Stimulated activated CD4-positive, alpha-beta T cell treated with anti-CD3 and anti-CD28 coated beads, Interleukin-4, amount 100 ng/mL, for 4 hours (primary cell): Measurements from ENCODE around the gene PUSL1.

Source experiments
- DNase-seq, 2 experiments: peaks; one replicate each; pipeline ENCODE4 v3.0.0-alpha.2; 2020

PUSL1 gene

GRCh38 chr1:1340791-1341548 is 32.6 kb downstream of the PUSL1 start:
- DNase-seq: no peak

- DNase-seq: no peak
Measured at GRCh38 chr1:1341549-1342021, 33.2 kb downstream of the PUSL1 start.

- DNase-seq: no peak
Measured at GRCh38 chr1:1342061-1342562, 33.7 kb downstream of the PUSL1 start.

- no peak for DNase-seq
Measured at GRCh38 chr1:1342584-1343115, 34.3 kb downstream of the PUSL1 start.

GRCh38 chr1:1343811-1344421 is 35.5 kb downstream of the PUSL1 start:
- no peak for DNase-seq

- peak; percentile 46 to 72 for DNase-seq
Measured at GRCh38 chr1:1344655-1345361, 36.4 kb downstream of the PUSL1 start.

- DNase-seq: no peak
Measured at GRCh38 chr1:1345384-1345783, 37.0 kb downstream of the PUSL1 start.

GRCh38 chr1:1345860-1346500 is 37.6 kb downstream of the PUSL1 start:
- no peak for DNase-seq

- DNase-seq: no peak
Measured at GRCh38 chr1:1346501-1346890, 38.1 kb downstream of the PUSL1 start.

GRCh38 chr1:1347026-1347595 is 38.7 kb downstream of the PUSL1 start:
- DNase-seq: no peak

GRCh38 chr1:1347663-1348419 is 39.4 kb downstream of the PUSL1 start:
- no peak for DNase-seq

- DNase-seq: no peak
Measured at GRCh38 chr1:1348420-1349255, 40.2 kb downstream of the PUSL1 start.

GRCh38 chr1:1349256-1350012 is 41.0 kb downstream of the PUSL1 start, which contains the start of gene DVL1:
TSS of gene DVL1 (minus strand) at chr1:1349418. CDS start at chr1:1349065, 353 bp downstream.
- DNase-seq: peak; percentile 52 to 79

GRCh38 chr1:1351511-1352427 is 43.4 kb downstream of the PUSL1 start:
- no peak for DNase-seq

- DNase-seq: no peak
Measured at GRCh38 chr1:1352786-1353388, 44.5 kb downstream of the PUSL1 start.

GRCh38 chr1:1353389-1354151 is 45.2 kb downstream of the PUSL1 start:
- DNase-seq: no peak
